A549 (cell line): ENCODE measurements around the gene IL12RB2. TPM values are rescaled to one million over a fixed set of nuclear protein-coding genes. Genes with fewer than 3 reads are reported as not detected.
"Not testable (repeated sequence)": the region's sequence is repeated elsewhere in the genome, so short reads cannot be mapped to it uniquely, and the experiment has no call there.

ENCODE experiments used
- ATAC-seq, 2 experiments: fragments of 200-7000 bp in 1 of 2; fragments of >200 bp in 1 of 2; cut with Nextera tagmentation in 1 of 2; cut with Tn5 transposase in 1 of 2; 3 replicates each; pipeline versions ENCODE4 v1.8.0 to v1.9.1; 2018 to 2020; ENCODE audit warnings: mild to moderate bottlenecking in 1 of 2, moderate library complexity in 1 of 2
- CTCF ChIA-PET: fragments of 300-600 bp; sonication (Branson Sonifier 250); formaldehyde crosslinking; extraction: SDS; loops from one replicate; lab custom pipeline; 2021; ENCODE audit warnings: antibody characterized with exemption, inconsistent platforms; lab: Yijun Ruan, JAX
- POLR2A ChIA-PET: fragments of 350-600 bp; formaldehyde crosslinking; extraction: SDS; loops from one replicate; lab custom pipeline; 2021; ENCODE audit warnings: antibody characterized with exemption, inconsistent platforms; lab: Yijun Ruan, JAX
- DNase-seq, 2 experiments: peaks; one replicate each; pipeline versions ENCODE4 v3.0.0 to v3.0.0-alpha.2; 2011 to 2016; ENCODE audit warnings: low read depth in 1 of 2, low spot score in 1 of 2
- FAIRE-seq: peaks from 2 replicates; lab custom pipeline; 2011; peaks lifted over from hg19 to GRCh38; lab: Jason Lieb, UNC
- H3K27ac ChIP-seq, 2 experiments: fragments of >200 bp; sonication (Bioruptor Twin); formaldehyde crosslinking; 3 replicates each; pipeline ENCODE4 v1.5.1; 2016 to 2017
- H3K4me1 ChIP-seq: fragments of >200 bp; sonication (Bioruptor Twin); formaldehyde crosslinking; 3 replicates; pipeline ENCODE4 v1.6.1; 2016
- H3K4me2 ChIP-seq: fragments of >200 bp; sonication (Bioruptor Twin); formaldehyde crosslinking; 3 replicates; pipeline ENCODE4 v1.6.1; 2016
- H3K4me3 ChIP-seq: fragments of >200 bp; sonication (Bioruptor Twin); formaldehyde crosslinking; 3 replicates; pipeline ENCODE4 v1.5.1; 2016
- H3K9me3 ChIP-seq: fragments of >200 bp; sonication (Bioruptor Twin); formaldehyde crosslinking; 3 replicates; pipeline ENCODE4 v1.6.1; 2016
- ATOH8 ChIP-seq: fragments of 250-450 bp; sonication (Bioruptor Pico); IDR thresholded peaks from 2 replicates; pipeline ENCODE4 v1.5.0; 2020; ENCODE audit warnings: low read depth, mild to moderate bottlenecking, moderate library complexity
- BHLHE40 ChIP-seq: IDR thresholded peaks from 2 replicates; pipeline ENCODE4 v1.6.1; 2012; ENCODE audit warnings: low read depth, low read length, inconsistent platforms
- CHD2 ChIP-seq: fragments of 150-350 bp; IDR thresholded peaks from 2 replicates; pipeline ENCODE4 v1.6.1; 2014; ENCODE audit warnings: low read length; ENCODE audit not compliant: partially characterized antibody
- CHD4 ChIP-seq: fragments of 200-600 bp; sonication (generic); IDR thresholded peaks from 2 replicates; pipeline ENCODE4 v1.6.1; 2016; ENCODE audit warnings: antibody characterized with exemption, mild to moderate bottlenecking, borderline replicate concordance
- FOXS1 ChIP-seq: fragments of 250-450 bp; sonication (Bioruptor Pico); IDR thresholded peaks from 2 replicates; pipeline ENCODE4 v1.5.0; 2020; ENCODE audit warnings: mild to moderate bottlenecking, moderate library complexity
- GATA3 ChIP-seq: IDR thresholded peaks from 2 replicates; pipeline ENCODE4 v1.6.1; 2012; ENCODE audit warnings: borderline replicate concordance
- HES2 ChIP-seq: fragments of >200 bp; sonication (Bioruptor Twin); formaldehyde crosslinking; IDR thresholded peaks from 2 replicates; pipeline ENCODE4 v1.6.1; 2016
- HOXB5 ChIP-seq: fragments of 250-450 bp; sonication (Bioruptor Pico); IDR thresholded peaks from 2 replicates; pipeline ENCODE4 v1.5.0; 2020; ENCODE audit warnings: mild to moderate bottlenecking, moderate library complexity
- JUNB ChIP-seq: fragments of >200 bp; sonication (Bioruptor Twin); formaldehyde crosslinking; IDR thresholded peaks from 2 replicates; pipeline ENCODE4 v1.6.1; 2016
- KDM1A ChIP-seq: fragments of 200-600 bp; sonication (generic); IDR thresholded peaks from 2 replicates; pipeline ENCODE4 v1.6.1; 2016; ENCODE audit warnings: low read depth, mild to moderate bottlenecking
- MAFK ChIP-seq: fragments of 450-650 bp; IDR thresholded peaks from 2 replicates; pipeline ENCODE4 v1.6.1; 2014; ENCODE audit not compliant: partially characterized antibody
- MYC ChIP-seq: IDR thresholded peaks from 2 replicates; pipeline ENCODE4 v1.6.1; 2012; ENCODE audit warnings: mild to moderate bottlenecking, inconsistent platforms, low read length, improper control_type of control experiment, borderline replicate concordance
- NFE2L2 ChIP-seq: fragments of 150-350 bp; conservative IDR thresholded peaks from 2 replicates; pipeline ENCODE4 v1.6.1; 2014; ENCODE audit warnings: low read length
- NPAS2 ChIP-seq: fragments of 250-450 bp; sonication (Bioruptor Pico); IDR thresholded peaks from 2 replicates; pipeline ENCODE4 v1.8.0; 2022; ENCODE audit warnings: mild to moderate bottlenecking, moderate library complexity, borderline replicate concordance
- PBX3 ChIP-seq: IDR thresholded peaks from 2 replicates; pipeline ENCODE4 v1.6.1; 2012
- POLR2A ChIP-seq: IDR thresholded peaks from 2 replicates; pipeline ENCODE4 v1.6.1; 2012; ENCODE audit warnings: mild to moderate bottlenecking, low read length
- RNF2 ChIP-seq: fragments of 200-600 bp; sonication (generic); IDR thresholded peaks from 2 replicates; pipeline ENCODE4 v1.6.1; 2016; ENCODE audit warnings: low read depth, mild to moderate bottlenecking, antibody characterized with exemption, moderate library complexity, borderline replicate concordance
- SMC3 ChIP-seq: fragments of >200 bp; sonication (Bioruptor Twin); formaldehyde crosslinking; IDR thresholded peaks from 3 replicates; pipeline ENCODE4 v1.6.1; 2018; ENCODE audit warnings: inconsistent platforms
- TP53 ChIP-seq: fragments of 250-450 bp; sonication (Bioruptor Pico); IDR thresholded peaks from 2 replicates; pipeline ENCODE4 v1.5.0; 2021; ENCODE audit warnings: mild to moderate bottlenecking, moderate library complexity
- ZC3H11A ChIP-seq: fragments of 450-650 bp; IDR thresholded peaks from 2 replicates; pipeline ENCODE4 v1.6.1; 2014; ENCODE audit warnings: antibody characterized with exemption, mild to moderate bottlenecking
- ZSCAN20 ChIP-seq: fragments of 250-450 bp; sonication (Bioruptor Pico); IDR thresholded peaks from 2 replicates; pipeline ENCODE4 v1.8.0; 2022; ENCODE audit warnings: mild to moderate bottlenecking, moderate library complexity
- WGBS: methylation state at CpG from one replicate; pipeline ENCODE4 v1.1.6; 2017; ENCODE audit errors: missing lambda C conversion rate; 5-methylcytosine and 5-hydroxymethylcytosine counted together
- polyA plus RNA-seq, 4 experiments: library from polyadenylated mRNA; depleted of rRNA in 3 of 4; stranded (reverse); fragments of >200 nt; fragmentation: RNase III in 1 of 4; extraction: RNeasy Plus Mini Kit Qiagen cat#74134 plus additional on column Dnase treatment in 1 of 4; gene quantifications; 2 replicates in 3 of 4; 3 replicates in 1 of 4; pipeline ENCODE4 v1.2.3, GENCODE V29; 2011 to 2017

IL12RB2 gene
- polyA plus RNA-seq, 2 of the 4 experiments (the other 2 are of a cell fraction): not detected

- no peak for TF ChIP-seq GATA3
- no peak for TF ChIP-seq HOXB5 (CRISPR knock-in tag)
Measured at GRCh38 chr1:67405473-67406245, 98.0 kb downstream of the IL12RB2 start (continued).

GRCh38 chr1:67407498-67407897 is 99.8 kb downstream of the IL12RB2 start:
- no peak for ATAC-seq

GRCh38 chr1:67408148-67408547 is 100.5 kb downstream of the IL12RB2 start:
- Histone ChIP-seq H3K4me3 (no peak overlapping the region), H3K4me1 (peaks cover 12% of the 10 kb centered on the region; the same call in 2 of the 3 replicates), H3K9me3 (no peaks in the 10 kb centered on the region), H3K4me2 (no peak overlapping the region), H3K27ac (no peak overlapping the region)
- DNase-seq: no peak
- CTCF ChIA-PET: interaction anchor here (1.0 kb wide), 1 partner anchor 193 kb away, joined by 3 read pairs; no protein-coding TSS in a partner anchor
- no peak for ATAC-seq
- FAIRE-seq: no peak
- 95% methylated on average over 1 of the region's 1 CpG for WGBS
- TF ChIP-seq NPAS2 (no peak), GATA3 (no peak), TP53 (CRISPR knock-in tag) (no peak), RNF2 (no peak), MAFK (no peak), POLR2A (no peak), ZC3H11A (no peak)
- POLR2A ChIA-PET: no interaction called here

More at GRCh38 chr1:67407498-67407897, 99.8 kb downstream of the IL12RB2 start:
- DNase-seq (no peak), FAIRE-seq (no peak)
- TF ChIP-seq FOXS1 (CRISPR knock-in tag): no peak
- TF ChIP-seq NFE2L2: no peak
- no peak for TF ChIP-seq PBX3
- TF ChIP-seq JUNB: no peak
- no peak for TF ChIP-seq MAFK
- POLR2A ChIA-PET: no interaction called here
- H3K4me1 ChIP-seq: peaks cover 12% of the 10 kb centered on the region; the same call in 2 of the 3 replicates
- no peaks in the 10 kb centered on the region for H3K9me3 ChIP-seq
- no peak overlapping the region for H3K4me2 ChIP-seq
- 92% methylated on average over 5 of the region's 5 CpGs for WGBS
- H3K4me3 ChIP-seq: no peak overlapping the region
- CTCF ChIA-PET: interaction anchor here (0.9 to 1.0 kb wide), 2 partner anchors 93 to 192 kb away, joined by 3 read pairs; no protein-coding TSS in a partner anchor
- H3K27ac ChIP-seq: no peak overlapping the region

GRCh38 chr1:67413101-67413500 is 105.4 kb downstream of the IL12RB2 start:
- 73% methylated on average over 2 of the region's 2 CpGs for WGBS
- DNase-seq, CTCF ChIA-PET, POLR2A ChIA-PET, FAIRE-seq, H3K4me2 ChIP-seq, H3K27ac ChIP-seq, ATAC-seq, H3K9me3 ChIP-seq, H3K4me1 ChIP-seq, H3K4me3 ChIP-seq: not testable (repeated sequence)

- CTCF ChIA-PET: no interaction called here
- WGBS: 94% methylated on average over 2 of the region's 2 CpGs
- no peaks in the 10 kb centered on the region for H3K4me1 ChIP-seq
Measured at GRCh38 chr1:67414574-67414973, 106.9 kb downstream of the IL12RB2 start.

More at GRCh38 chr1:67414574-67414973, 106.9 kb downstream of the IL12RB2 start:
- Histone ChIP-seq H3K27ac (no peak overlapping the region), H3K4me3 (no peak overlapping the region), H3K9me3 (no peaks in the 10 kb centered on the region), H3K4me2 (no peak overlapping the region)
- POLR2A ChIA-PET: no interaction called here
- ATAC-seq: no peak
- DNase-seq: no peak
- TF ChIP-seq MAFK (no peak), KDM1A (no peak), BHLHE40 (no peak), HES2 (no peak), ATOH8 (no peak), ZSCAN20 (no peak), SMC3 (no peak), HOXB5 (CRISPR knock-in tag) (no peak), JUNB (no peak), CHD4 (no peak), CHD2 (no peak), MYC (no peak)
- FAIRE-seq: no peak
